Measurements from ENCODE around the gene TBC1D23.
"Not testable (repeated sequence)": the region's sequence is repeated elsewhere in the genome, so short reads cannot be mapped to it uniquely, and the experiment has no call there.

TBC1D23 gene

GRCh38 chr3:100256731-100257151 lies 4.1 kb upstream of the TBC1D23 start:
- Histone ChIP-seq H3K4me3 (no peak overlapping the region), H3K9me3 (no peaks in the 10 kb centered on the region), H3K27ac (no peak overlapping the region), H3K27me3 (no peaks in the 10 kb centered on the region), H3K4me1 (peaks cover 0 to 30% (median 17%) of the 10 kb centered on the region in 4 donors), H3K36me3 (no peaks in the 10 kb centered on the region)
- DNase-seq: no peak
- no peak for TF ChIP-seq CTCF (IDR thresholded peaks at IDR 0.05)
- intact Hi-C loops (cut with DNase I; ENCODE audit: low total_unique reads): loop anchor here (10.0 kb wide), 1 partner anchor 192 kb away; no protein-coding TSS in a partner anchor

- Histone ChIP-seq H3K4me3 (no peak overlapping the region), H3K27me3 (no peaks in the 10 kb centered on the region), H3K27ac (no peak overlapping the region), H3K36me3 (no peaks in the 10 kb centered on the region), H3K4me1 (peaks cover 0 to 39% (median 24%) of the 10 kb centered on the region in 4 donors), H3K9me3 (no peaks in the 10 kb centered on the region)
- intact Hi-C loops (cut with DNase I; ENCODE audit: low total_unique reads): loop anchor here (10.0 kb wide), 1 partner anchor 193 kb away; no protein-coding TSS in a partner anchor
- DNase-seq: no peak
- no peak for TF ChIP-seq CTCF (IDR thresholded peaks at IDR 0.05)
These were observed 3.2 kb upstream of the TBC1D23 start for GRCh38 chr3:100257586-100257985.

- Histone ChIP-seq H3K36me3 (no peaks in the 10 kb centered on the region), H3K27ac (peak overlapping the region; percentile 100), H3K9me3 (no peaks in the 10 kb centered on the region), H3K4me3 (peak overlapping the region; percentile 86 to 98), H3K27me3 (no peaks in the 10 kb centered on the region), H3K4me1 (peaks cover 0 to 50% (median 31%) of the 10 kb centered on the region in 4 donors)
- intact Hi-C loops (cut with DNase I; ENCODE audit: low total_unique reads): no loop called here
- peak; percentile 37 to 73 for DNase-seq
- peak; percentile 24 to 39 for TF ChIP-seq CTCF (IDR thresholded peaks at IDR 0.05)
These were observed 609 bp upstream of the TBC1D23 start for GRCh38 chr3:100260081-100260684.

GRCh38 chr3:100261485-100261903 lies 702 bp downstream of the TBC1D23 start:
- Histone ChIP-seq H3K4me3 (peak overlapping the region; percentile 86 to 98), H3K4me1 (peaks cover 0 to 57% (median 31%) of the 10 kb centered on the region in 4 donors), H3K27ac (peak overlapping the region; percentile 100), H3K9me3 (no peaks in the 10 kb centered on the region), H3K36me3 (no peaks in the 10 kb centered on the region), H3K27me3 (no peaks in the 10 kb centered on the region)
- intact Hi-C loops (cut with DNase I; ENCODE audit: low total_unique reads): no loop called here
- TF ChIP-seq CTCF (IDR thresholded peaks at IDR 0.05): no peak
- DNase-seq: no peak

- H3K36me3 ChIP-seq; DNase-seq; intact Hi-C loops (cut with DNase I; ENCODE audit: low total_unique reads); H3K27ac ChIP-seq; H3K9me3 ChIP-seq; H3K4me3 ChIP-seq; H3K27me3 ChIP-seq: not testable (repeated sequence)
- peaks cover 0 to 66% (median 32%) of the 10 kb centered on the region in 4 donors for H3K4me1 ChIP-seq
These were observed 2.1 kb downstream of the TBC1D23 start for GRCh38 chr3:100262925-100263324.

- Histone ChIP-seq H3K27ac (no peak overlapping the region), H3K4me3 (no peak overlapping the region), H3K27me3 (no peaks in the 10 kb centered on the region), H3K9me3 (no peaks in the 10 kb centered on the region), H3K4me1 (peaks cover 0 to 73% (median 33%) of the 10 kb centered on the region in 4 donors), H3K36me3 (no peaks in the 10 kb centered on the region)
- intact Hi-C loops (cut with DNase I; ENCODE audit: low total_unique reads): no loop called here
- no peak for DNase-seq
- TF ChIP-seq CTCF (IDR thresholded peaks at IDR 0.05): no peak
These were observed 2.8 kb downstream of the TBC1D23 start for GRCh38 chr3:100263583-100263982.
